ENCODE results near the gene CLRN3.
A peak's percentile ranks its signal among the peaks of the same experiment; 100 is the strongest.

CLRN3 gene

DNA sequence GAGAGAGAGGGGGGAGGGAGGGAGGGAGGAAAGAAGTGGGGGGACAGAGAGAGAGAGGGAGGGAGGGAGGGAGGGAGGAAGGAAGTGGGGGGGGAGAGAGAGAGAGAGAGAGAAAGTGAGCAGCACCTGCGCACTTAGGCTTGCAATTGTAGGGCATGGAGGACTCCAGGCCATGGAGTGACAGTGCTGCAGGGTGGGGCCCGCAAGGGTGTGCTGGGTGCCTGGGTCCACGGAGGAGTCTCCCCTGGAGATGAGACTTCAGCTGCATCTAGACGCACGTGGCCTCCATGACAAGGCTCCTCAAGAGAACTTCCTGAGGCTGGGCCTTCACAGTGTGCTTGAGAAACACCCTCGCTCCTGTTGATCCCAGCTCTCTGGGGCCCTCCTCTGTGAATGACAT is 44.5 kb downstream of the CLRN3 start:
- Histone ChIP-seq H4K8ac (ENCODE audit: low read length) (no peak overlapping the region), H3K4me2 (ENCODE audit: low read length, poor library complexity, severe bottlenecking) (no peak overlapping the region), H2BK5ac (ENCODE audit: low read depth, low read length, poor library complexity, severe bottlenecking) (no peak overlapping the region), H3K18ac (ENCODE audit: low read depth in 1 of 2, low read length in 2 of 2) (no peak overlapping the region), H3K79me1 (replicated peaks; ENCODE audit: low read length, poor library complexity, severe bottlenecking) (no peaks in the 10 kb centered on the region), H3K14ac (ENCODE audit: low read length in 2 of 2) (no peak overlapping the region), H3K9me3 (ENCODE audit: control insufficient read depth, low read length) (no peaks in the 10 kb centered on the region), H3K36me3 (ENCODE audit: control insufficient read depth in 1 of 2, insufficient read depth in 2 of 2, low read depth in 1 of 2, low read length in 2 of 2) (no peaks in the 10 kb centered on the region), H2AK5ac (ENCODE audit: low read length, severe bottlenecking) (no peak overlapping the region), H2BK12ac (ENCODE audit: low read length in 2 of 2) (no peak overlapping the region), H3K4me3 (ENCODE audit: insufficient read depth in 1 of 2, low read depth in 1 of 2, low read length in 2 of 2) (no peak overlapping the region), H3K9ac (ENCODE audit: low read length) (no peak overlapping the region), H2AFZ (ENCODE audit: low read depth, low read length) (no peak overlapping the region), H3K4ac (ENCODE audit: low read depth in 1 of 2, low read length in 2 of 2) (no peak overlapping the region), H2BK120ac (ENCODE audit: low read depth, low read length) (no peak overlapping the region), H3K27me3 (ENCODE audit: control insufficient read depth in 1 of 2, insufficient read depth in 1 of 2, low read length in 2 of 2) (peaks cover 10 to 66% of the 10 kb centered on the region in 2 experiments), H2BK15ac (ENCODE audit: low read depth, poor library complexity, severe bottlenecking) (no peak overlapping the region), H3K4me1 (ENCODE audit: control insufficient read depth, insufficient read depth, low read depth, low read length) (no peaks in the 10 kb centered on the region), H4K91ac (ENCODE audit: low read length) (no peak overlapping the region), H3K23ac (ENCODE audit: low read length in 2 of 2) (no peak overlapping the region), H3K27ac (ENCODE audit: low read length, poor library complexity, severe bottlenecking) (no peak overlapping the region)
- WGBS, result 87% methylated on average over 6 of the region's 6 CpGs
- DNase-seq, result no peak

DNA sequence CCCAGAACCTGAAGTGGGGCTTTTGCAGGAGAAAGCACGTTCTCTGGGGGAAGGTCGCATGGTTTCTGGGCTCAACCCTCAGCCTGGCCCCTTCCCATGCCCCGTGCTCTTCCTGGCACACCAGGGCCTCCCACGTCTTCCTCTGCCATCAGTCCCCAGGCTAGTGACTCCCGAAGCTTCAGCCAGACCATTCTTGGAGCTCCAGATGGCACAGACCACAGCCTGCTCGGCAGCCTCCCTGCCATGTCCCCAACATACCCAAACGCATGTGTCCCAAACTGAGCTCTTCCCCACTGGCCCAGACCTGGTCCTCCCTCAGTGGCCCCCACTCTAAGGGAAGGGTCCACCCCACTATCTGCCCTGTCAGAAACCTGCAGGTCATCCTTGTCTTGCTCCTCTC is 47.0 kb downstream of the CLRN3 start:
- no peak overlapping the region for H3K27ac ChIP-seq (ENCODE audit: low read length, poor library complexity, severe bottlenecking)
- 77% methylated on average over 7 of the region's 7 CpGs for WGBS
- DNase-seq, result no peak
- no peaks in the 10 kb centered on the region for H3K79me1 ChIP-seq (replicated peaks; ENCODE audit: low read length, poor library complexity, severe bottlenecking)
- no peak overlapping the region for H2AK5ac ChIP-seq (ENCODE audit: low read length, severe bottlenecking)
- H2BK120ac ChIP-seq (ENCODE audit: low read depth, low read length), result no peak overlapping the region
- no peak overlapping the region for H3K4me2 ChIP-seq (ENCODE audit: low read length, poor library complexity, severe bottlenecking)
- H3K9me3 ChIP-seq (ENCODE audit: control insufficient read depth, low read length), result no peaks in the 10 kb centered on the region
- H2BK5ac ChIP-seq (ENCODE audit: low read depth, low read length, poor library complexity, severe bottlenecking), result no peak overlapping the region
- no peak overlapping the region for H3K18ac ChIP-seq (ENCODE audit: low read depth in 1 of 2, low read length in 2 of 2)
- no peak overlapping the region for H2BK12ac ChIP-seq (ENCODE audit: low read length in 2 of 2)
- H2AFZ ChIP-seq (ENCODE audit: low read depth, low read length), result no peak overlapping the region
- no peak overlapping the region for H3K23ac ChIP-seq (ENCODE audit: low read length in 2 of 2)
- H3K4me1 ChIP-seq (ENCODE audit: control insufficient read depth, insufficient read depth, low read depth, low read length), result no peaks in the 10 kb centered on the region
- peak overlapping the region in 1 of 2 experiments; percentile 14 for H3K4me3 ChIP-seq (ENCODE audit: insufficient read depth in 1 of 2, low read depth in 1 of 2, low read length in 2 of 2)
- no peak overlapping the region for H3K14ac ChIP-seq (ENCODE audit: low read length in 2 of 2)
- H3K36me3 ChIP-seq (ENCODE audit: control insufficient read depth in 1 of 2, insufficient read depth in 2 of 2, low read depth in 1 of 2, low read length in 2 of 2), result no peaks in the 10 kb centered on the region
- no peak overlapping the region for H4K91ac ChIP-seq (ENCODE audit: low read length)
- H4K8ac ChIP-seq (ENCODE audit: low read length), result no peak overlapping the region
- H3K27me3 ChIP-seq (ENCODE audit: control insufficient read depth in 1 of 2, insufficient read depth in 1 of 2, low read length in 2 of 2), result peaks cover under 1 to 57% of the 10 kb centered on the region in 2 experiments
- no peak overlapping the region for H2BK15ac ChIP-seq (ENCODE audit: low read depth, poor library complexity, severe bottlenecking)
- H3K4ac ChIP-seq (ENCODE audit: low read depth in 1 of 2, low read length in 2 of 2), result no peak overlapping the region
- H3K9ac ChIP-seq (ENCODE audit: low read length), result no peak overlapping the region

DNA sequence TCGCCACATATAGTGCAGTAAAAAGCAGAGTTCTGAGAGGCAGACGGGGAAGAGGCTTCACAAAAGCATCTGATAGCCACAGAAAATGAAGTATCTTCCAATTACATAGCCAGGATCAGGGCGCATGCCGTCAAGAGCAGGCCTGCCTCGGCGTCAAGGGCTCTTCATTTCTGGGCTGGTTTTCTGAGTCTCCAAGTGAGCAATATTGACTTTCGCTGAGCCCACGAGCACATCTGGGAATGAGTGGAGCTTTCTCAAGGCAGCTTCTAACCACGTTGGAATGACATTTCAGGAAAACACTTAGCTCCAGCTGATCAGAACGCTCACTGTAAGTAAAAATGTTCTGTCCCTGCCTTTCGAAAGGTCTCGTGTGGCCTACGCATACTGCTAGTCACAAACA is 51.9 kb downstream of the CLRN3 start:
- Histone ChIP-seq H2BK15ac (ENCODE audit: low read depth, poor library complexity, severe bottlenecking) (no peak overlapping the region), H3K23ac (ENCODE audit: low read length in 2 of 2) (no peak overlapping the region), H2AFZ (ENCODE audit: low read depth, low read length) (no peak overlapping the region), H4K8ac (ENCODE audit: low read length) (no peak overlapping the region), H2BK120ac (ENCODE audit: low read depth, low read length) (no peak overlapping the region), H3K27me3 (ENCODE audit: control insufficient read depth in 1 of 2, insufficient read depth in 1 of 2, low read length in 2 of 2) (peaks cover 0 to 52% of the 10 kb centered on the region in 2 experiments), H3K9me3 (ENCODE audit: control insufficient read depth, low read length) (no peaks in the 10 kb centered on the region), H3K4ac (ENCODE audit: low read depth in 1 of 2, low read length in 2 of 2) (no peak overlapping the region), H3K14ac (ENCODE audit: low read length in 2 of 2) (peak overlapping the region in 1 of 2 experiments; percentile 44), H3K79me1 (replicated peaks; ENCODE audit: low read length, poor library complexity, severe bottlenecking) (no peaks in the 10 kb centered on the region), H3K18ac (ENCODE audit: low read depth in 1 of 2, low read length in 2 of 2) (no peak overlapping the region), H2BK12ac (ENCODE audit: low read length in 2 of 2) (no peak overlapping the region), H3K27ac (ENCODE audit: low read length, poor library complexity, severe bottlenecking) (no peak overlapping the region), H3K9ac (ENCODE audit: low read length) (no peak overlapping the region), H3K36me3 (ENCODE audit: control insufficient read depth in 1 of 2, insufficient read depth in 2 of 2, low read depth in 1 of 2, low read length in 2 of 2) (no peaks in the 10 kb centered on the region), H2BK5ac (ENCODE audit: low read depth, low read length, poor library complexity, severe bottlenecking) (no peak overlapping the region), H3K4me3 (ENCODE audit: insufficient read depth in 1 of 2, low read depth in 1 of 2, low read length in 2 of 2) (no peak overlapping the region), H3K4me1 (ENCODE audit: control insufficient read depth, insufficient read depth, low read depth, low read length) (no peaks in the 10 kb centered on the region), H4K91ac (ENCODE audit: low read length) (no peak overlapping the region), H2AK5ac (ENCODE audit: low read length, severe bottlenecking) (no peak overlapping the region), H3K4me2 (ENCODE audit: low read length, poor library complexity, severe bottlenecking) (no peak overlapping the region)
- DNase-seq, result no peak
- WGBS, result 82% methylated on average over 13 of the region's 13 CpGs

DNA sequence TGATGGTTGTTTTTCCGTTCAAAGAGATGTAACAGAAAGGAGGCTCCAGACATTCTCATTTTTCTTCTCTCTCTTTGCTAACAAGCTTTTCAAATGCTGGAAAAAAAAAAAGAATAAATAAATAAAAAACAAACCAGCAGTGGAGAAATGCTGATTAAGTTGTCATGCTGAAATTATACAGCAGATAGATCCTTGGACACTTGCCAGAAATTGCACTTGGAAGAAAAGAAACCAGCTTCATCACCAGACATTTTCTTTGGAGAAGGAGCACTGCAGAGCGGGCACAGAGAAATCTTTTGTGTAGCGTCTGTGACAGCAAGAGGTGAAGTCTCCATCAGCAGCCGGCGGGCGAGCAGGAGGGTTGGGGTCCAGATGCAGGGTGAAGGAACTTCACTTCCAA is 55.8 kb downstream of the CLRN3 start:
- no peak overlapping the region for H2BK5ac ChIP-seq (ENCODE audit: low read depth, low read length, poor library complexity, severe bottlenecking)

More for the DNA sequence above, 55.8 kb downstream of the CLRN3 start:
- Histone ChIP-seq H3K4me3 (ENCODE audit: insufficient read depth in 1 of 2, low read depth in 1 of 2, low read length in 2 of 2) (no peak overlapping the region), H4K8ac (ENCODE audit: low read length) (no peak overlapping the region), H3K36me3 (ENCODE audit: control insufficient read depth in 1 of 2, insufficient read depth in 2 of 2, low read depth in 1 of 2, low read length in 2 of 2) (no peaks in the 10 kb centered on the region), H3K9me3 (ENCODE audit: control insufficient read depth, low read length) (no peaks in the 10 kb centered on the region), H3K79me1 (replicated peaks; ENCODE audit: low read length, poor library complexity, severe bottlenecking) (no peaks in the 10 kb centered on the region), H3K14ac (ENCODE audit: low read length in 2 of 2) (no peak overlapping the region), H2BK15ac (ENCODE audit: low read depth, poor library complexity, severe bottlenecking) (no peak overlapping the region), H3K9ac (ENCODE audit: low read length) (no peak overlapping the region), H2AFZ (ENCODE audit: low read depth, low read length) (no peak overlapping the region), H3K23ac (ENCODE audit: low read length in 2 of 2) (no peak overlapping the region), H3K4ac (ENCODE audit: low read depth in 1 of 2, low read length in 2 of 2) (no peak overlapping the region), H2BK120ac (ENCODE audit: low read depth, low read length) (no peak overlapping the region), H2AK5ac (ENCODE audit: low read length, severe bottlenecking) (no peak overlapping the region), H3K4me2 (ENCODE audit: low read length, poor library complexity, severe bottlenecking) (no peak overlapping the region), H3K18ac (ENCODE audit: low read depth in 1 of 2, low read length in 2 of 2) (no peak overlapping the region), H3K27ac (ENCODE audit: low read length, poor library complexity, severe bottlenecking) (no peak overlapping the region), H3K27me3 (ENCODE audit: control insufficient read depth in 1 of 2, insufficient read depth in 1 of 2, low read length in 2 of 2) (peaks cover 0 to 35% of the 10 kb centered on the region in 2 experiments), H2BK12ac (ENCODE audit: low read length in 2 of 2) (no peak overlapping the region), H4K91ac (ENCODE audit: low read length) (no peak overlapping the region), H3K4me1 (ENCODE audit: control insufficient read depth, insufficient read depth, low read depth, low read length) (no peaks in the 10 kb centered on the region)
- no peak for DNase-seq
- 96% methylated on average over 5 of the region's 6 CpGs for WGBS
